Smooth muscle cell (in vitro differentiated cells): ENCODE data around the gene MXD1. TPM values are rescaled to one million over a fixed set of nuclear protein-coding genes. Genes with fewer than 3 reads are reported as not detected.

Experiments used
- DNase-seq: peaks from one replicate; lab custom pipeline; 2025; ENCODE audit not compliant: unreplicated experiment; lab: John Stamatoyannopoulos, UW
- H2AFZ ChIP-seq: fragments of 200-600 bp; sonication (generic); 2 replicates; pipeline ENCODE4 v1.6.0; 2016; ENCODE audit warnings: antibody characterized with exemption, low read depth, mild to moderate bottlenecking
- H3F3A ChIP-seq: fragments of 200-600 bp; sonication (generic); 2 replicates; pipeline ENCODE4 v1.6.0; 2017; ENCODE audit warnings: antibody characterized with exemption, low read depth
- H3K27ac ChIP-seq: fragments of 200-600 bp; sonication (generic); 2 replicates; pipeline ENCODE4 v1.5.1; 2016; ENCODE audit warnings: low read depth, mild to moderate bottlenecking
- H3K27me3 ChIP-seq: fragments of 200-600 bp; sonication (generic); 2 replicates; pipeline ENCODE4 v1.6.1; 2016; ENCODE audit warnings: low read depth, mild to moderate bottlenecking
- H3K36me3 ChIP-seq: fragments of 200-600 bp; sonication (generic); 2 replicates; pipeline ENCODE4 v1.5.1; 2016; ENCODE audit warnings: low read depth
- H3K4me1 ChIP-seq: fragments of 200-600 bp; sonication (generic); 2 replicates; pipeline ENCODE4 v1.5.1; 2016; ENCODE audit warnings: low read depth
- H3K4me2 ChIP-seq: fragments of 200-600 bp; sonication (generic); 2 replicates; pipeline ENCODE4 v1.6.0; 2016; ENCODE audit warnings: mild to moderate bottlenecking
- H3K4me3 ChIP-seq: fragments of 200-600 bp; sonication (generic); 2 replicates; pipeline ENCODE4 v1.5.1; 2016; ENCODE audit warnings: mild to moderate bottlenecking
- H3K79me2 ChIP-seq: fragments of 200-600 bp; sonication (generic); 2 replicates; pipeline ENCODE4 v1.6.0; 2016; ENCODE audit warnings: low read depth, mild to moderate bottlenecking
- H3K9ac ChIP-seq: fragments of 200-600 bp; sonication (generic); 2 replicates; pipeline ENCODE4 v1.6.0; 2016; ENCODE audit warnings: low read depth
- H3K9me3 ChIP-seq: fragments of 200-600 bp; sonication (generic); replicated peaks from 2 replicates; pipeline ENCODE4 v1.5.1; 2016; ENCODE audit warnings: low read depth
- H4K20me1 ChIP-seq: fragments of 200-600 bp; sonication (generic); 2 replicates; pipeline ENCODE4 v1.6.0; 2016; ENCODE audit warnings: low read depth
- WGBS: methylation state at CpG from one replicate; pipeline ENCODE4 v1.1.7; 2016; ENCODE audit warnings: low lambda C conversion rate; 5-methylcytosine and 5-hydroxymethylcytosine counted together
- polyA plus RNA-seq: library from polyadenylated mRNA; unstranded; fragments of >200 nt; fragmentation: Nextera tagmentation; extraction: Ambion mirVana; gene quantifications from 2 replicates; pipeline ENCODE4 v1.2.1, GENCODE V29; 2016
- total RNA-seq: library from RNA; depleted of rRNA; stranded (reverse); fragments of >200 nt; gene quantifications from 2 replicates; pipeline ENCODE4 v1.2.3, GENCODE V29; 2014
- TF ChIP-seq, protein P1 (sequence below): fragments of 200-600 bp; sonication (generic); IDR thresholded peaks from 2 replicates; pipeline ENCODE4 v1.5.1; 2017; ENCODE audit warnings: borderline replicate concordance, mild to moderate bottlenecking, antibody characterized with exemption; ENCODE audit not compliant: insufficient read depth, poor library complexity, severe bottlenecking

The MXD1 gene
- total and polyA plus RNA-seq, 2 experiments from 2014 or later = 7.9 to 10.2 TPM

DNA sequence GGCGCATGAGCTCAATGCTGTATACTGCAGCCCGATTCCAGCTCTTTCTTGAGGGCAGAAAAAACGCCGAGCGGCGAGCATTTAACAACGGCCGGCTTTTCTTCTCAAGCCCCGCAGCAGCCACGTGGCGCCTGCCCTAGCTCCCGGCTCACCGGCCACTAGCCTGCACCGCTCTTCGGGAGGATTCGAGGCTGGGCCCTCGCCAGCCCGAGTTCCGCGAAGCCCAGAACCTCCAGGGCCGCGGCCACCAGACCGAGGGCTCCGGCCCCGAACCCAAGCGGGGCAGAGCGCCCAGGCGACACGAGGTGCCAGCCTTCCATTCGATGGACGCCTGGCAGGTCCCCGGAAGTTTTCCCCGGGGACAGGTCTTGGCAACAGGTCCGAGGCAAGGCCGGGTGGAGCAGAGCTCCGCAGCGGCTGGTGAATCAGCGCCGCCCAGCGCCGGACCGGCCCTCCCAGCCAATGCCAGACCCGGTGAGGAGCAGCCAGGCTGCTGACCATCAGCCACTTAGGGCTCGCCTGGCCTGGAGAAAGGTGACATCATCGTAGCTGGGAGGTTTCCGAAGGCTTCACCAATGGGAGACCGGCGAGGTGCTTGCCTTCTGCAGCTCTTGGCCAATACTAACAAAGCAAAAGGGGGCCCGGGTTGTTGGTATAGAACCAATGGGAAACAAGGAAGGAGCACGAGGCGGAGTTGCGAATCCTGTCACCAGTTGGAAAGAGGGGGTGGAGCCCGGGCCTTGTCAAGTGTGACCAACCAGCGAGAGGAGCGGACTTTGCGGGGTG is 552 bp upstream of the MXD1 start:
- WGBS = under 1% methylated on average over 56 of the region's 56 CpGs
- H3F3A ChIP-seq = peaks cover 11% of the 10 kb centered on the region
- peak overlapping the region; percentile 90 for H3K4me2 ChIP-seq
- TF ChIP-seq, protein P1, sequence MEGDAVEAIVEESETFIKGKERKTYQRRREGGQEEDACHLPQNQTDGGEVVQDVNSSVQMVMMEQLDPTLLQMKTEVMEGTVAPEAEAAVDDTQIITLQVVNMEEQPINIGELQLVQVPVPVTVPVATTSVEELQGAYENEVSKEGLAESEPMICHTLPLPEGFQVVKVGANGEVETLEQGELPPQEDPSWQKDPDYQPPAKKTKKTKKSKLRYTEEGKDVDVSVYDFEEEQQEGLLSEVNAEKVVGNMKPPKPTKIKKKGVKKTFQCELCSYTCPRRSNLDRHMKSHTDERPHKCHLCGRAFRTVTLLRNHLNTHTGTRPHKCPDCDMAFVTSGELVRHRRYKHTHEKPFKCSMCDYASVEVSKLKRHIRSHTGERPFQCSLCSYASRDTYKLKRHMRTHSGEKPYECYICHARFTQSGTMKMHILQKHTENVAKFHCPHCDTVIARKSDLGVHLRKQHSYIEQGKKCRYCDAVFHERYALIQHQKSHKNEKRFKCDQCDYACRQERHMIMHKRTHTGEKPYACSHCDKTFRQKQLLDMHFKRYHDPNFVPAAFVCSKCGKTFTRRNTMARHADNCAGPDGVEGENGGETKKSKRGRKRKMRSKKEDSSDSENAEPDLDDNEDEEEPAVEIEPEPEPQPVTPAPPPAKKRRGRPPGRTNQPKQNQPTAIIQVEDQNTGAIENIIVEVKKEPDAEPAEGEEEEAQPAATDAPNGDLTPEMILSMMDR = no peak
- no peaks in the 10 kb centered on the region for H3K36me3 ChIP-seq
- peak overlapping the region; percentile 20 for H2AFZ ChIP-seq
- no peaks in the 10 kb centered on the region for H4K20me1 ChIP-seq
- peak overlapping the region; percentile 95 for H3K27ac ChIP-seq
- H3K4me3 ChIP-seq = peak overlapping the region; percentile 59
- H3K27me3 ChIP-seq = no peaks in the 10 kb centered on the region
- H3K9me3 ChIP-seq = no peaks in the 10 kb centered on the region
- DNase-seq = peak; percentile 97
- peaks cover 21% of the 10 kb centered on the region for H3K79me2 ChIP-seq
- peaks cover 14% of the 10 kb centered on the region for H3K4me1 ChIP-seq
- peak overlapping the region; percentile 89 for H3K9ac ChIP-seq

- Histone ChIP-seq H3K27ac (no peak overlapping the region), H3K9ac (peak overlapping the region; percentile 95), H3K27me3 (no peaks in the 10 kb centered on the region), H3K9me3 (no peaks in the 10 kb centered on the region), H2AFZ (no peak overlapping the region), H3K4me1 (peaks cover 14% of the 10 kb centered on the region), H3K79me2 (peaks cover 21% of the 10 kb centered on the region), H3K4me3 (peak overlapping the region; percentile 97), H4K20me1 (no peaks in the 10 kb centered on the region), H3F3A (peaks cover 7% of the 10 kb centered on the region), H3K4me2 (peak overlapping the region; percentile 100), H3K36me3 (peaks cover 3% of the 10 kb centered on the region)
- WGBS = 62% methylated on average over 2 of the region's 2 CpGs
- DNase-seq = no peak
- TF ChIP-seq, protein P1 = no peak
Measured at GRCh38 chr2:69916106-69916505, 1.2 kb downstream of the MXD1 start.

- 64% methylated on average over 3 of the region's 3 CpGs for WGBS
- no peak for DNase-seq
Measured at GRCh38 chr2:69917852-69918251, 2.9 kb downstream of the MXD1 start.

More at GRCh38 chr2:69917852-69918251, 2.9 kb downstream of the MXD1 start:
- Histone ChIP-seq H3K27me3 (no peaks in the 10 kb centered on the region), H2AFZ (no peak overlapping the region), H3K4me2 (no peak overlapping the region), H3K4me1 (peaks cover 14% of the 10 kb centered on the region), H3K36me3 (peaks cover 8% of the 10 kb centered on the region), H3K79me2 (peaks cover 21% of the 10 kb centered on the region), H3K9me3 (no peaks in the 10 kb centered on the region), H4K20me1 (no peaks in the 10 kb centered on the region), H3K9ac (no peak overlapping the region), H3K4me3 (peak overlapping the region; percentile 5), H3K27ac (peak overlapping the region; percentile 57), H3F3A (no peaks in the 10 kb centered on the region)
- TF ChIP-seq, protein P1 = no peak
